Astrocyte of the hippocampus (primary cell): ENCODE results near the gene POLR1G.
"Not testable (repeated sequence)": the region's sequence is repeated elsewhere in the genome, so short reads cannot be mapped to it uniquely, and the experiment has no call there.

ENCODE experiments used
- DNase-seq: peaks from one replicate; pipeline ENCODE4 v3.0.0; 2011; ENCODE audit warnings: low read depth, low spot score

Gene POLR1G

GRCh38 chr19:45400192-45400591 is 6.3 kb upstream of the POLR1G start:
- no peak for DNase-seq

DNA sequence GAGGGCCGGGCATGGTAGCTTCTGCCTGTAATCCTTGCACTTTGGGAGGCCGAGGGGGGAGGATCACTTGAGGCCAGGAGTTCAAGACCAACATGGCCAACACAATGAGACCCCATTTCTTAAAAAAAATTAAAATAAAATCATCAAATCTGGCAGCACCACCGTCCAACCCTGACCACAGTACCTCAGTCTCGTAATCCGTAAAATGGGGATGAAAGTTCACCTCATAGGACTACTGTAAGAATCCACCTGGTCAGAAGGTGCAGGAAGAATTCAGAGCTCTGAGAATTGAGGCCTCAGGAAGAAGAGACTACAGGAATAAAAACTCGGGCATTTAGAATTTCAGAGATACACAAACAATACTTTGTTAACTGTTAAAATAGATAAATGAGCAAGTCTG is 4.6 kb upstream of the POLR1G start:
- DNase-seq, result no peak

DNA sequence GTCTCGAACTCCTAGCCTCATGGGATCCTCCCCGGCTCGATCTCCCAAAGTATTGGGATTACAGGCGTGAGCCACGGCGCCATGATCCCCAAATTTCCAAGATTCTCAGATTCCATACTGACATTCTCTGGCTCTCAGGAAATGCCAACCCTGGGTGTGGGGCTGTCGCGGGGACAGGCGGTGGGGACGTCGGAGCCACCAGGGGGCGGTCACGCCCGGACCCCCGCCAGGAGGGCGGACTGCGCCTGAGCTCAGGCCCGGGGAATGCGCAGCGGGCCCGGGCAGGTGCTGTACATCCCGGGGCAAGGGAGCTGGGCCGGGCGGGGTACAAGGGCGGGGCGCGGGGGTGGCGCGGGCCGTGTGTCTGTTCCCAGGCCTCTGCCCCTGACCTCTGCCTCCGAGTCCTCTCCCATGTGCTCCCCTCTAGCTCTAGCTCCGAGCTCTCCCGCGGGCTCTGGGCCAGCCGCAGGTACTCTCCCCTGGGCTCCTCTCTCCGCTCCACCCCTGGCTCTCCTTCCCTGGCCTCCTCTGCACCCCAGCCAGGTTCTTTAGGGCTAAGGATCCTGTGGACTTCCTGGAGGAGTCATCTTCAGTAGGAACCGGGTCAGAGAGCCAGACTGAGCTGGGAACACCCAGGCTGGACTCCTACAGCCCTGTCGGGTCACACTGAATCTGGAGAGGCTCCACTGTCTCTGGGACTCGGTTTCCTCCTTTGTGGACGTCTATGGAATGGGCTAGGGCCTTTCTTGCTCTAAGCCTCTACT is 4.0 kb upstream of the POLR1G start:
- peak; percentile 70 for DNase-seq

GRCh38 chr19:45403272-45403671 is 3.2 kb upstream of the POLR1G start:
- DNase-seq, result no peak

DNA sequence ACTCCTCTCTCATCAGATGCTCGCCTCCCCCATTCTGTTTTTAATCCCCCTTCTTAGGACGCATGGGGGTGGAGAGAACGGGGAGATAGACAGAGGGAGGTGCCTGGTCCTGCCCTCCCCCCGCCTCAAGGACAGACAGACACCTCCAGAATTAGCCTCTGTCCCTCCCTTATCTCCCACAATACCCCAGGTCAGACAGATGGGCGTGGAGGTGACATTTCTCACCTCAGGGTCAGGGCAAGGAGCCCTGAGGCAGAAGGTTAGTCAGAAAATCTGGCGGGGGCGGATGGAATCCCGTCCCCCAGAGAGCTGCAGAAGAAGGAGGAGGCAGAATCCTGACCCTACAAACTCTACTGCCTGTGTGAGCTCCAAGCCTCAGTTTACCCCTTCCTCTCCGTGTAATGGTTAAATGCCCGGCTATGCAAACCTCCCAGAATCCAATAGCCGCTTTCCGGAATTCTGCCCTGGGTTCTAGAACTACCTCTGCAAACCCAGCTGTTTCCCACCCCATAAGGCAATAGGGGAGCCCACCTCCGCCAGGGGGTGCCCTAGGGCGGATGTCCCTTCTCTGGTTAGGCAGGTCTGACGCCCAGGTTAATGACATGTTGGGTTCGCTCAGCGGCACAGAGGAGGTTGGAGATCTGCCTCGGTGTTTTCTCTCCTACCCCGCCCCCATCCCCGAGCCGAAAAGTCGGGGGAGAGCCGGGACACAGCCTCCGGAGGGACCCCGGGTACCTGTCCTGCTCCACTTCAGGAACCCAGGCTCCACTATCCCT is 2.5 kb upstream of the POLR1G start:
- DNase-seq, result peak; percentile 52

DNA sequence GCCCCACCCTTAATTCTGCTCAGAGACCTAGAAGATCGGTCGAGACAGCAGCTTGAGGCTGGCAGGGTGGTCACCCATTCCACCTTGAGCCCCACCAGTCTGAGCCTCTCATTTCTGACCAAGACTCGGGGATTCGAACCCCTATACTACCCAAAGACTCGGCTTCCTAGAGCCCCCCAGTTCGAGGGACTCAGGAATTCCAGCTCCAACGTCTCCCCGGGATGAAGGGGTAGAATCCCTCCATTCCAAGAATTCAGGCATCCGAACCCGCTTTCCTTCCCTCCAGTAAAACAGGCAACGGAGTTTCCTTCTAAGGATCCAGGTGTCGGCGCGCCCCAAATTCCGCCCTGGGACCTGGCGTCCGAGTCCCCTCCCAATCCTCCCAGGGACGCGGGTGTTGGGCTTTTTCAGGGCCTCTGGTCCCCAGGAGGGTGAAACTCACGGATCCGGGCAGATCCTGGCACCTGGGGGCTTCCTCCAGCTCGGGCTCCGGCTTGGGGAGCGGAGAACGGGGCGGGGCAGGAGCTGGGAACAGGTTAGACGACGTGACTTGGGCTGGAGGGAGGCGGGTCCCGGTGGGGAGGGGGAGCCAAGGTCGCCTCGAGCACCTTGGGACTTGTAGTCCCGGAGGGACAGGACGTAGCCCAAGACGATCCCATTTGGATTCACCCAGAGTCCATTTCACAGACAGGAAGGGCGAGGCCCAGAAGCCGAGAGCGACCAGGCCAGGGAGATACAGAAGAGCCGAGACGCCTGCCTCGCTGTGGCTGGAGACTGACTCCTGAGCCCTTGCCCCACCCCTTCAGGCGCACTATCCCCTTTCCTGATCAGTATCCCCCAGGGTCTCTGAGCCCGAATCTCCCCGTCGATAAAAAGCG is 1.6 kb upstream of the POLR1G start, which contains the start of gene PPP1R13L:
TSS of gene PPP1R13L (minus strand) at position 513 of the 878 bp plus-strand sequence. CDS start 6,751 bp downstream, outside the sequence.
- DNase-seq, result peak; percentile 86

GRCh38 chr19:45405435-45406225 is 814 bp upstream of the POLR1G start:
- peak; percentile 92 for DNase-seq

- no peak for DNase-seq
These were observed 589 bp downstream of the POLR1G start for GRCh38 chr19:45407091-45407375.

- not testable (repeated sequence) for DNase-seq
These were observed 1.1 kb downstream of the POLR1G start for GRCh38 chr19:45407585-45407984.

- DNase-seq, result no peak
These were observed 1.7 kb downstream of the POLR1G start for GRCh38 chr19:45408121-45408520.

GRCh38 chr19:45408830-45409556 is 2.5 kb downstream of the POLR1G start:
- DNase-seq, result no peak

GRCh38 chr19:45409557-45409920 is 3.1 kb downstream of the POLR1G start:
- no peak for DNase-seq

GRCh38 chr19:45410330-45410729 is 3.9 kb downstream of the POLR1G start:
- not testable (repeated sequence) for DNase-seq

- DNase-seq, result no peak
These were observed 7.1 kb downstream of the POLR1G start for GRCh38 chr19:45413497-45413896.

- no peak for DNase-seq
These were observed 8.0 kb downstream of the POLR1G start for GRCh38 chr19:45414468-45414867.

DNA sequence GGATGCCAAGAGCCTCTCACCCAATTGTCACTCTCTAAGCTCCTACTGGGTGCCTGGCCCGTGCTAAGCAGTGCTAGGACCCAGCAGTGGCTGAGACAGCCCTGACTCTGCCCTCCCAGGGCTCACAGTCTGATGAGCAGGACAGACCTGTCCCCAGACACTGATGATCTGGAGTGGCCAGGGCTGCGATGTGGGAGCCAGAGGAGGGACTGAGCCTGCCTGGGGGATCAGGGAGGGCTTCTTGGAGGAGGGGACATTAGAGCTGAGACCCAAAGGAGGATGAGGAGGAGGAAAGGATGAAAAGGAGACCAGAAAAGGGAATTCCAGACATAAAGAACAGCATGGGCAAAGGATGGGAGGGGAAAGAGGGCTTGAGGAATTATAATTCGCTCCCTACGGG is 10.7 kb downstream of the POLR1G start:
- DNase-seq, result no peak

DNA sequence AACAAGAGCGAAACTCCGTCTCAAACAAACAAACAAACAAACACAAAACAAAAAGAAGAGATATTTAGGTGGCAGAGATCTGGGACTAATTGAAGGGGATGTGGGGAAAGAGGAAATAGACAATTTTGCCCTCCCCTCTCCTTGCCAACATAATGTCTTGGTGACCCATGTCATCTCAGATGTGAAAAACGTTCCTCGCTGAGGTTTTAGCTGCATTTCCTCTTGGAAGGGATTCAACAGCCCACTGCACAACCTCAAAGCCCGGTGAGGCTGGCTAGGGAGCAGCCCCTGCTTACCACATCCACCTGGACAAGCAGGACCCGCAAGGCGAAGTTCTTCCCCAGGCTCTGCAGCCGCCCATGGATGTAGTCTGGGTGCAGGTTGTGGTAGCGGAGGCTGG is 12.4 kb downstream of the POLR1G start:
- DNase-seq, result no peak

DNA sequence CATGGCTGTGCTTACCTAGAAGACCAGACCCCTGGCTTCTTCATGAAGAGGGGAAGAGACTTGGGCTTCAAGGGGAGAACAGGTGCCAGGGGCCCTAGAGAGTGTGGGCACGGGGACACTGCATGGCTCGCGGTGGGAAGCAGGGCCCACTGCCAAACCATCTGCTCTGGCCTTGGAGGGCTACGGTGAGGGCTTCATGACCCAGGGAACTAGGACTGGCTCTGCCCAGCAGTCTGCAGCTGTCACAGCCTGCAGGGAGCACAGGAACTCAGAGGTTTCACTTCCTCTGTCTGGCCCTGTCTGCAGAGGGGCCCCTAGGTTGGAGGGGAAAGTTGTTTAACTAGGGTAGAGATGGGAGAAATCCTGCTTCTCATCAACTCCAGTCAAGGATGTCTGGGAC is 13.0 kb downstream of the POLR1G start:
- DNase-seq, result no peak

GRCh38 chr19:45419895-45420294 is 13.5 kb downstream of the POLR1G start:
- DNase-seq, result no peak

DNA sequence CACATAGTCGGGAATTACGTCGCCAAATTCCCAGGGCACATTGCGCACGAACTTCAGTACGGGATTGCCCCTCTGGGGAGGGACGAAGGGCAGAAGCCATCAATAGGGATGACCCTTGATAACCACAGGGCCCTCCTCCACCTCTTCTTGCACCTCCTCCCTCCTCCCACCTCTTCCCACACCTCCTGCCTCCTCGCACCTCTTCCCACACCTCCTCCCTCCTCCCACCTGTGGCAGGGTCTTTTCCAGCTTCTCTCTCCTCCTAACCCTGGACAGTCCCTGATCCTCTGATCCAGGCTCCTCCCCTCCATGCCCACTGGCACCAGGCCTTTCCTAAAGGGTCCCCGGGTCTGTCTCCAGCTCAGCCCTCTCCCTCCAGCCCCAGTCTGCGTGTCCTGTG is 13.9 kb downstream of the POLR1G start:
- no peak for DNase-seq

GRCh38 chr19:45420871-45421270 is 14.4 kb downstream of the POLR1G start:
- DNase-seq, result no peak
